GM12874 (cell line): ENCODE results near the gene TMEM200B.

Experiments used
- TF ChIP-seq, protein P1 (sequence below): IDR thresholded peaks from 2 replicates; pipeline ENCODE4 v1.5.1; 2011; ENCODE audit warnings: low read depth, mild to moderate bottlenecking, control low read depth, low read length, moderate library complexity; ENCODE audit not compliant: insufficient read depth

The TMEM200B gene

DNA sequence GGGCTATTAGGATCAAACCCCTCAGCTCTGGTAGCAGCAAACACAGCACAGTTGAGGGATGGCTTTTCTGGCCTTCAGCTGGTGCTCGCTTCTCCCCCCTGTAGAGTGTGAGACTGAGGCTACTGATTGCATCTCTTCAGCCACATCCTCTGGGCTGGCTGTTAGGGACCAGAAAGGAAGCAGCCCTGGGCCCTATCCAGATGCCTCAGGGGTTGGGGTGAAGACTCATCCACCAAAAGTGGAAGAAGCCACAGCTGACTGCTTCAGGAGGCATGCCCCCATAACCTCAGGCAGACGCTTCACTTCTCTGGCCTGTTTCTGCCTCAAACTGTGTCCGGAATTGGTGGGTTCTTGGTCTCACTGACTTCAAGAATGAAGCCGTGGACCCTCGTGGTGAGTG, 6.2 kb upstream of the TMEM200B start:
- TF ChIP-seq, protein P1, sequence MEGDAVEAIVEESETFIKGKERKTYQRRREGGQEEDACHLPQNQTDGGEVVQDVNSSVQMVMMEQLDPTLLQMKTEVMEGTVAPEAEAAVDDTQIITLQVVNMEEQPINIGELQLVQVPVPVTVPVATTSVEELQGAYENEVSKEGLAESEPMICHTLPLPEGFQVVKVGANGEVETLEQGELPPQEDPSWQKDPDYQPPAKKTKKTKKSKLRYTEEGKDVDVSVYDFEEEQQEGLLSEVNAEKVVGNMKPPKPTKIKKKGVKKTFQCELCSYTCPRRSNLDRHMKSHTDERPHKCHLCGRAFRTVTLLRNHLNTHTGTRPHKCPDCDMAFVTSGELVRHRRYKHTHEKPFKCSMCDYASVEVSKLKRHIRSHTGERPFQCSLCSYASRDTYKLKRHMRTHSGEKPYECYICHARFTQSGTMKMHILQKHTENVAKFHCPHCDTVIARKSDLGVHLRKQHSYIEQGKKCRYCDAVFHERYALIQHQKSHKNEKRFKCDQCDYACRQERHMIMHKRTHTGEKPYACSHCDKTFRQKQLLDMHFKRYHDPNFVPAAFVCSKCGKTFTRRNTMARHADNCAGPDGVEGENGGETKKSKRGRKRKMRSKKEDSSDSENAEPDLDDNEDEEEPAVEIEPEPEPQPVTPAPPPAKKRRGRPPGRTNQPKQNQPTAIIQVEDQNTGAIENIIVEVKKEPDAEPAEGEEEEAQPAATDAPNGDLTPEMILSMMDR = no peak

DNA sequence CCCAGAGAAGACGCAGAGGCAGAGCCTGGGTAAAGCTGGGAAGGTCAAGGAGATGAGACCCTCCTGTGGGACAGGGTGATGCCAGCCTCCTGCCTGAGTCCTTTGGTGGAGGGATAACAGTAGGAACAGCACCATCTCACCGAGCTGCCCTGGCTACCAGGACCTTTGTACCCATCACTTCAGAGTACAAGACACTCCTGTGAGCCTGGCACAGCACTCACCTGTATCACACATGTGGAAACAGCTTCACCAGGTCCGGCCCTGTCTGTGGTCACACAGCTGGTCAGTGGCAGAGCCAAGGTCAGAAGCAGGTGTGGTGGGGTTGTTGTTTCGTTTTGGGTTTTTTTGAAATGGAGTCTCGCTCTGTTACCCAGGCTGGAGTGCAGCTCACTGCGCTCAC, 5.0 kb upstream of the TMEM200B start:
- TF ChIP-seq, protein P1 = no peak

DNA sequence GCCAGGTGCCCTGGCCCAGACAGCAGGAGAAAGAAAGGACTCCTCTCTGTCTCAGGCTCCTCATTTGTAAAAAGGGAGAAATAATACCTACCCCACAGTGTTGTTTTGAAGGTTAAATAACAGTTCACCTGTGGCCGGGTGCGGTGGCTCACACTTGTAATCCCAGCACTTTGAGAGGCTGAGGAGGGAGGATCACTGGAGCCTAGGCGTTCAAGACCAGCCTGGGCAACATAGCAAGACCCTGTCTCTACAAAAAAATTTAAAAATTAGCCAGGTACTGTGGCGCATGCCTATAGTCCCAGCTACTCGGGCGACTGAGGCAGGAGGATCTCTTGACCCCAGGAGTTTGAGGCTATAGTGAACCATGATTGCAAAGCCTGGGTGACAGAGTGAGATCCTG, 2.5 kb upstream of the TMEM200B start:
- TF ChIP-seq, protein P1 = no peak

DNA sequence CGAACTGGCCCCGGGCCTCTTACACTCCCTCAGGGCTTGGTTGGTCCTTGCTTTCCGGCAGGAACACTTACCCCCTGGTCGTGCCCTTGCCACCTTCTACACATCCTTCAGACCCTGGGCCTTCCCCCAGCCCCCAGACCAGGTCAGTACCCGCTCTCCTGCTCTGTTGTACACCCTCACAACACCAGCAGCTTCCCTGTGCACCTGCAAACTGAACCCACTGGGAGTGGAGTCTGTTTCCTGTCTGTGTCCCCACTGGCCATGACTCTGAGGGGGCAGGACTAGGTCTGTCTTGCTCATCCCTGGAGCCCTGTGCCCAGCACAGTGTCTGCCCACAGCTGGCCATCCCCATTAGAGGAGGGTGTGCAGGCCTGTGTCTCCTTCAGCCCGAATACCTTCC, 2.1 kb upstream of the TMEM200B start:
- TF ChIP-seq, protein P1 = no peak

DNA sequence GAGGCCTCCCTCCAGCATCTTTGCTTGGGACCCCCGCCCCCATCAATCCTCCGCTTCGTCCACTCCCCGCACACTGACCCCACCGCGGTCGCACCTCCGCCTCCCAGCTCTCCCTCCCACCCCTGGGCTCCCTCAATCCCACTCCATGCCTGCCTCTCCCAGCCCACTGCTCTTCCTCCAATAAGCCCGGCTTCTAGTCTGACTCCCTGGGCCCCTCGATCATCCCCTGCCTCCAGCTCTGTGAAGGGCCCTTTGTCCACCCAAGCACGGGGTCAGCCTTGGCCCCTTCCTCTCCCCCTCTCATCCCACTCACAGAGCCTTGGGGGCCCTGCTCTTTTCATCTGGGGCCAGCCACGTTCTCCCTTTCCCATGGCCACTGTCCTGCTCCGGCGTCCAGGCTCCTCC, 1.5 kb upstream of the TMEM200B start:
- TF ChIP-seq, protein P1 = no peak

DNA sequence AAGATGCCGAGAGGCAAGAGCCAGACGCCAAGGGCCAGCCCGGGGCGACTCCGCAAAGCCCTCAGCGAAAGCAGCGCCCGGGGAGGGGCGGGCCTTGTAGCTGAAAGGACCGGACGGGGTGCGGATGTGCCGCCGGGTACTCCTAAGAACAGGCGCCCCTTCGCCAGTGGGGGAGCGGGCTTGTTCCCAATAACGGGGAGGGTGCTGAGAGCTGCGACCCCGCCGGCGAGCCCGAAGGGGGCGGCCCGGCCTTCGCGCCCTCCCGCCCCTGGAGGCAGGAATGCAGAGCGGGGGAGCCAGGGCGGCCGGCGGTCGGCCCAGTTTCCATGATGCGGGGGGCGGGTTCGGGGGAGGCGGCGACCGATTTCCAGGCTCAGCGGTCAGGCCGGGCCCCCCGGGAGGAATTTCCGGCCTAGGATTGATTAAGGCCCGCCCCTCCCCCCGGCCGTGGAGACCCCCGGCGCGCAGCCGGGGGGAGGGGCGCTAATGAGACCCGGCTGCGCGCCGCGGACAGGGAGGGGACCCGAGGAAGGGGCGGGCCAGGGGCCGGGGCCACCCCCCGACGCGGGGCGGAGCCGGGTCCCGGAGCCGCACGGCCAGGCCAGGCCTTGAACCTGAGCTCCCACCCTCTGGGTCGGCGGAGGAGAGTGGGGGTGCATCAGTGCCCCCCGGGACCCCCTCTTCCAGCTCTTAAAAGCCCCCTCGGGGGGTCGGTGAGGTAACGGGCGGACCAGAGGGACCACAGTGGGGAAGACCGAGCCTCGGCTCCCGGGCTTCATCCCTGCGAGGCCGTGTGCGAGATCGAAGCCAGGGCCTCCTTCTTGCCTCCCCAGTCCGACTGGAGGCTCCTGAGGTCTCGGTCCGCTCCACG, 898 bp upstream of the TMEM200B start:
- TF ChIP-seq, protein P1 = no peak

DNA sequence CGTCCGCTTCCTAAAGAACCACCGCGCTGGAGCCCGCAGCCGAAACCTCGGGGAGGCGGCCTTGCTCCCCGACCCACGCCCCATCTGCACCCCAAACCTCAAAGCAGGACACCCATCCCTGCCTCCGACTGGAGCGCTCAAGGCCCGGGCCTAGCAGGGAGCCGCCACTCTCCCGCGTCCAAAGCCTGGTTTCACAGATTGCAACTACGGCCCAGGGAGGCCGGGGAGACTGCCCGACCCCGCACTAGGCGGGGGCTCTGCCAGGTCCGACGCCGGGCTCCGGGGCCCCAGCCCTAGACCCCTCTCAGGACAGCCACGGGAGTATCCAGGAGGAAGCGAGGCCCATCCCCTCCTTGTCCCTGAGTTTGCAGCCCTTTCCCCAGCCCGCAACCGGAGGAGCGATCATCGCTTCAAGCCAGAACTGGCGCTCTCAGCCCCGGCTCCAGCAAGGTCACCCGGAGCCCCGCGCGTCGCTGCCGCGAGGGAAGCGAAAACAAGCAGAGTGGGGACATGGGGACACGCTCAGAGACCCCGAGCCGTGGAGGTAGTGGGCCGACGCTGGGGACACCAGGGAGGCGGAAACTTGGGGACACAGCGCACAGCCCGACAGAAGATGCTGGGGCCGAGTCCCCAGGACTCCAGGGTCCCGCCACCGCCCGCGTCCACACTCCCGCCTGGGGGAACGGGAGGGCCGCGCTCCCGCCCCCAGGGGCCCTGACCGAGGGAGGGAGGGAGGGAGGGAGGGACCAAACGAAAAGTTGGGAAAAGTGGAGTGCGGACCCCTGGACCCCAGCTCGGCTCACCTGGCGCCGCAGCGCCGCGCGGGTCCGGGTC, 433 bp downstream of the TMEM200B start:
- TF ChIP-seq, protein P1 = no peak
